T-helper 1 cell treated with Interleukin-12 subunit alpha and Interleukin-12 subunit beta and Interleukin-4 antibody, amounts not matched to agents 30 ng/mL and 1 ng/mL, for 36 hours (primary cell): ENCODE measurements around the gene ROBO2. TPM values are rescaled to one million over a fixed set of nuclear protein-coding genes. Genes with fewer than 3 reads are reported as not detected.

ENCODE experiments used
- intact Hi-C: fragments of 100-400 bp; cut with micrococcal nuclease; formaldehyde crosslinking; loops from one replicate; pipeline ENCODE4 v1.15.1; 2024
- total RNA-seq: library from RNA; stranded (reverse); gene quantifications from 2 replicates; pipeline ENCODE4 v1.2.3, GENCODE V29; 2022

Gene ROBO2
- total RNA-seq, 1 donor from 2014 or later, result not detected

DNA sequence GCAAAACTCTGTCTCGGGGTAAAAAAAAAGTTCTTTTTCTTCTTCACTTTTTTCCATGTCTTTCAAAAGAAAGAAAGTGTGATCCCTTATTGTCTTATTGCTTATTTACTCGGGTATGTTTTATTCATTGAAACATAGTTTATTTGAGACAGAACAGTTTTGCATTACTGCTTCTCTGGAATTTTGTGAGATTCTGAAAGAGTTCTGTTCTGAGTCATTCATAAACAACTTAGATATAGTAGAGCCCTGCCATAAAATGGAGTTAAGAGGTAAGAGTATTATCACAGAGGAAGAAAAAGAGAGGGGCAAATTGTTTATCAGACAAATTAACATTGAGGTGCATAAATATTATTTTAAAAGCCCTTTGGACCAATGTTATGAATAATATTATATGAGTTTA is 522.2 kb downstream of the ROBO2 start:
- intact Hi-C loops, result no loop called here

DNA sequence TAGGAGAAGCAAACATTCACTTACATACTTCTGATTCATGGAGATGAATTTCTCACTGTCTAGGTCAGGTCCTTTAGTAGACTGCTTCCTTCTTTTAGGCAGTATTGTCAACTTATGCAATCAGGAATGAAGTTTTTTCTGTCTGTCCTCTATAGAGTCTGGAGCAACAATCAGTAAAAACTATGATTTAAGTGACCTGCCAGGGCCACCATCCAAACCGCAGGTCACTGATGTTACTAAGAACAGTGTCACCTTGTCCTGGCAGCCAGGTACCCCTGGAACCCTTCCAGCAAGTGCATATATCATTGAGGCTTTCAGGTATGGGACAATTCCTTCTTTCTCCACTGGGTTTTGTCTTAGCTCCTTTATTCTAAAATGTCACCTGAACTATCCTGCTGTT is 523.1 kb downstream of the ROBO2 start:
- intact Hi-C loops, result no loop called here

DNA sequence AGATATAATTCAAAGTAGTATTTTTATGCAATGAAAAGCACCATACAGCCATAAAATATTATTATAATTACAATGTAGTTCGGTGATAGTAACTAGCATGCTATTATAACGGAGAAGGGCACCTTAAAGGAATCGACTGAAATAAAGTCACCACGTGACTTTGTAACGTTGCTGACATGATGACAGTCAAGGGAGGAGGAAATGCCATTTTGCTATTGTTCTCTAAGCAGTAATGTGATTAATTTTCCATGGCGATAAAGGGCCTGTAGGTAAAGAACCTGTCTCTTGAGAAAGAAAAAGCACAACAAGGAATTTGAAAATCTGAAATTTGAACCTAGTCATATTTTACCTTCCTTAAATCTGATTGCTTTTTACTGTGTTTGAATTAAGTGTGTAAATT is 526.2 kb downstream of the ROBO2 start:
- intact Hi-C loops, result no loop called here

DNA sequence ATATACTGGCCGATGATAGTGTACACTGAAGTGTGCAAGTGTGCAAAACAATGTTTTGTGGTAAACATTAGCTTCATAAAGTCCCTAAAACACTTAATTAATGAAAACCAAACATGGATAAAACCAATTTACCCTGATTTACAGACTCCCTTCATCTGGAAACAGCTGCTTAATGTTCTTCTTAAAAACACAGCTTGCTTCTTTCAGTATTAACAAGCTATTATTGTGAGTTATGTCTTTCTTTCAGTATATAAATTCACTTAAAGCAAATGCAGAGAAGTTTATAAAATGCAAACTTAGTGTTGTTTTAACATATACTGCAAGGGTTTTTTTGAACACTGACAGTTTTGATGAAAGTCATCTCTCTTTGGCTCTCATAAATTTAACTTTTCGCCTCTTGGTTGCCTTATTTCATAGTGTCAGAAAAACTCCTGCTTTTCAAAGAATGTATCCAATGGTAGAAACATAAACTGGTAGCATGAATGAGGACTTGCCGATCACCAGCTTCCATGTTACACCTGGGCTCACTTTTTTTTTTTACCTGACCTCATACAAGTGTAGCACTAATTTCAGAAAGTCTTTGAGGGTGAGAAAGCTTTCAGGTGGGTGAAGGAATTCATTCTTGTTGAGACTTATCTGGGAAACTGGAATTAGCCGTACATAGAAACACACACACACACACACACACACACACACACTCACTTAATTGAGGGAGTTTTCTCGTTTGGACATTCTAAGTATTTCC is 532.2 kb downstream of the ROBO2 start:
- intact Hi-C loops, result no loop called here

- intact Hi-C loops, result no loop called here
Measured at GRCh38 chr3:77577264-77577663, 537.4 kb downstream of the ROBO2 start.

DNA sequence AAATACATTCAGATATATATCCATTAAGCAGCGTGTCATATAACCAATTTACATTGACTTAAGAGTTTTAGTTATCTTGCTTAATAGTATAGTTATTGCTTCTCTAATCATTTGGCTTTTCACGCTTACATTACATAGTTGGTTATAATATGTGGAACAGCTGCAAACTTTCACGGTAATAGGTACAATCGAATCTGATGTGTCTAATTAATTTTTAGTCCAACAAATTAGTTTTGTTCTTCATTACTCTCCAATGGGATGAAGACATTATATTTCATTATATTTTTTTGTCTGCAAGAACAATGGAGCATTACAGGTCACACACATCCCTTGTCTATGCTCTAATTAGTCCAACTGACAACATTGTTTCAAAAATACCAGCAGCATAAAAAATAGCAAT is 546.3 kb downstream of the ROBO2 start:
- intact Hi-C loops, result no loop called here

GRCh38 chr3:77588863-77589262 is 549.0 kb downstream of the ROBO2 start:
- intact Hi-C loops, result no loop called here

DNA sequence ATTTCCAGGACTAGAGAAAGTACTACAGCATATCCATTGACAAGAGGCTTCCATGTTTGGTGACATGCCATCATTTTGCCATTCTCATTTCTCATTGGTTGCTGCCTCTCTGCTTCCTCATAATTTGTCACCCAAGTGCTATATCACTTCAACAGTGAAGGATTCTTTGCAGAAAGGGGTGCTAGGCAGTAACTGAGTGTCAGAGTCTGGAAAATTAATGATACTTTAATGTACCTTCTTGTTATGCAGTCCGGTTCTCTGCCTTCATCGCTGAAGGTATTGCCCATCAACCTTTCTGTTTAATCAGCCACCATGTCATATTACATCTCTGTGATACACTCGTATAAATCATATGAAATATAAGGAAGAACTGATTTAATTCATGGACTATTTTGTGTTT is 550.3 kb downstream of the ROBO2 start:
- intact Hi-C loops, result no loop called here

DNA sequence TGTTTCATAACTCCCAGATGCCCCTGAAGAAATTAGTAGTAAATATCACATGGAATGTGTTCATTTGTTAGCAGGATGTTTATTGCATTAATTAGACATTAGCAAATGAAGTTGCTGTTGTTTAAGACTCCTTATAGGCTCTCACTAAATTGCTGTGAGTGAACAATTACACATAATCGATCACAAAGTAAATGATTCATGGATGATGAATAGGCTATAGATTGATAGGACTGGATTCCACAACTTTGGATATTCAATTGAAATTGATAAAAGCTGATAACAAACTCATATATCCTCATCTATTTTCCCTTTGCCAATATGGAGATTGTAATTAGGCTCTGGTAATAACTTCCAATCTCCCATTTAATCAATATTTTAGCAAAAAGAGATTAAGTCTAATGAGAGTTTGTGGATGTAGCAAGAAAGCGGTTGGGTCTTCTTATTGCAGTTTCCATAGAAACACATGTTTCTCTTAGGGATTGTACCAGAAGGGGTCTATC is 555.5 kb downstream of the ROBO2 start:
- intact Hi-C loops, result no loop called here

DNA sequence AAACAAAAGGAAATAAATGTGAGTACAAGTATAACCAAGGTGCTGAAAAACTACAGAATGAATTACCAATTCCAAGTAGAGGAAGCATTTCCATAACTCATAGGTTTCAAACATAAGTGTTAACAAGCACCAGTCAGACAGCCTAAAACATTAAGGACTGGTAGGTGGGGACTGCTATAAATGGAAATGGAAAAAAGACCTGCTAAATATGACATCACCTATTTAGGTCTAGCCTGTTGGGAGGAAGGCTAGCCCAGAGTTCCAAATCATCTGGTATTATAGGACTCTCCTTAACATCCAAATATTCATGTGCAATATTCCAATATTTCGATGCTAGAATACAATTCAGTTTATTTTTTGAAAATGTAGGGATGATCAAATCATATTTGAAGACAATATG is 560.0 kb downstream of the ROBO2 start:
- intact Hi-C loops, result no loop called here

- intact Hi-C loops, result no loop called here
Measured at GRCh38 chr3:77601823-77602415, 562.0 kb downstream of the ROBO2 start.

GRCh38 chr3:77602722-77603121 is 562.8 kb downstream of the ROBO2 start:
- intact Hi-C loops, result no loop called here

- intact Hi-C loops, result no loop called here
Measured at GRCh38 chr3:77605308-77605707, 565.4 kb downstream of the ROBO2 start.

- intact Hi-C loops, result no loop called here
Measured at GRCh38 chr3:77605865-77606264, 566.0 kb downstream of the ROBO2 start.

GRCh38 chr3:77606372-77606771 is 566.5 kb downstream of the ROBO2 start:
- intact Hi-C loops, result no loop called here

GRCh38 chr3:77618686-77619085 is 578.8 kb downstream of the ROBO2 start:
- intact Hi-C loops, result no loop called here

DNA sequence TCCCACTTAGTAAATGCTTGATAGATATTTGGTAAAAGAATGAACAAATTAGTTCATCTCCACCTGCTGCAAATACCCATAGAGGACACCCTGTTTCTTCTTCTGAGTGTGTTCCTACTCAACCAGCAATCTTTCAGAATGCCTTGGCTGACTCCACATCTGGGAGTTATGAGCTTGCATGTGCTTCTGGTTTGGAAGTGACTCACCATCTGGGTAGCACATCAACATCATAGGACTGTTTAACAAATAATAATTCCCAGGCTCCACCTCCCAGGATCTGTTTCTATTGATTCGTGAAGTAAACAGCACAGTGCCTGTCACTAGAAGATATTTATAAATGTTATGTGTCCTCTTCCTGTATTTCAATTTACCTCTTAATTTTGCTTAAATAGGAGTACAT is 580.1 kb downstream of the ROBO2 start:
- intact Hi-C loops, result no loop called here

DNA sequence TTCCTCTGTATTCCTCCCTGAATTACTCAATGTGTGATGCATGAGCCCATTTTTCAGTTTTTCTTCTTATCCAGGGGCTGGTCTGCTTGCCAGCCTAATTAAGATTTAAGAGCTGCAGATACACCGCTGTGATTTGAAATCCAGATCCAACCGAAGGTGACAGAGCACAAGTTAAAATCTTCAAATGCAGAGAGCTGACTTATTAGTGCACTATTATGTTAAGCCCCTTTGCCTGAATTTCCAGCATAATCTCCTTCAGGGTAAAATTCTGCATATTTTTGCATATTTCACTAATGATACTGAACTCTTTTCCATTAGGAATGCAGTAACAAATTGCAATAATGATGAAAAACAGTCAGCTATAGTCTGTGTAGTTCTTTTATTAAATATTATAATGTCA is 583.6 kb downstream of the ROBO2 start:
- intact Hi-C loops, result no loop called here

DNA sequence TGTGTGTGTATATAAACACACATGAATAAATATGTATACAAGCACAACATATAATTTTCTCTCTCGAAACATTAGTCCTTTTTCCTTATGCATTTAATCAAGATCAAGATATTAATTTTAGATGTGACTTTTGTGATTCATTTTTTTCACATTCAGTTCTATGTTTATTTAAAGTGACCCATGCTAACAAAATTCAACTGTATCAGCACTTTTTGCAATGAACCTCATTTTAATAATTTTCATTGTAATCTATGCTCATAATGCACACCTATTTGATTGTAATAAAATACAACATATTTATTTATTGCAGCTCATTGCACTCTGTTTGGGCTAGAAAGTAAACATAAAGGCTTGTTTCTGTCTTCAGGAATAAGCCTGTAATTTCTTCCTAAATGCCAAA is 586.3 kb downstream of the ROBO2 start:
- intact Hi-C loops, result no loop called here

GRCh38 chr3:77648214-77648613 is 608.3 kb downstream of the ROBO2 start:
- intact Hi-C loops, result no loop called here

GRCh38 chr3:77648664-77649063 is 608.8 kb downstream of the ROBO2 start:
- intact Hi-C loops, result no loop called here

- intact Hi-C loops, result no loop called here
Measured at GRCh38 chr3:77652624-77653023, 612.7 kb downstream of the ROBO2 start.

GRCh38 chr3:77655396-77655795 is 615.5 kb downstream of the ROBO2 start:
- intact Hi-C loops, result no loop called here
